Small intestine (tissue), 7 donors: ENCODE measurements around the gene TMEM254. TPM values are rescaled to one million over a fixed set of nuclear protein-coding genes. Genes with fewer than 3 reads are reported as not detected.

Experiments
- DNase-seq, 2 donors: peaks; one replicate each; pipeline versions ENCODE4 v3.0.0 to v3.0.0-alpha.2; 2013
- FAIRE-seq: peaks from 2 replicates; lab custom pipeline; 2012; peaks lifted over from hg19 to GRCh38; lab: Jason Lieb, UNC
- H3K27ac ChIP-seq, 3 donors: one replicate each; pipeline ENCODE4 v1.5.1; 2013; ENCODE audit warnings: low read length in 2 of 3, mild to moderate bottlenecking in 2 of 3, control low read depth in 1 of 3, inconsistent platforms in 1 of 3, low read depth in 1 of 3, moderate library complexity in 1 of 3
- H3K27me3 ChIP-seq, 3 donors: one replicate each; pipeline ENCODE4 v1.6.1; 2013; ENCODE audit warnings: low read length in 3 of 3, inconsistent platforms in 1 of 3; ENCODE audit not compliant: control insufficient read depth in 3 of 3, insufficient read depth in 3 of 3
- H3K36me3 ChIP-seq, 3 donors: one replicate each; pipeline ENCODE4 v1.6.1; 2013; ENCODE audit warnings: low read length in 3 of 3, inconsistent platforms in 1 of 3, low read depth in 1 of 3, mild to moderate bottlenecking in 1 of 3, moderate library complexity in 1 of 3; ENCODE audit not compliant: control insufficient read depth in 3 of 3, insufficient read depth in 2 of 3
- H3K4me1 ChIP-seq, 3 donors: one replicate each; pipeline ENCODE4 v1.6.1; 2013; ENCODE audit warnings: low read length in 2 of 3, inconsistent platforms in 1 of 3, low read depth in 1 of 3, mild to moderate bottlenecking in 1 of 3, moderate library complexity in 1 of 3; ENCODE audit not compliant: control insufficient read depth in 3 of 3, insufficient read depth in 2 of 3
- H3K4me3 ChIP-seq, 3 donors: one replicate each; pipeline ENCODE4 v1.5.1; 2013; ENCODE audit warnings: low read length in 3 of 3, control low read depth in 1 of 3, inconsistent platforms in 1 of 3, low read depth in 1 of 3, mild to moderate bottlenecking in 1 of 3, moderate library complexity in 1 of 3
- H3K9me3 ChIP-seq, 2 donors: one replicate each; pipeline ENCODE4 v1.6.1; 2013; ENCODE audit warnings: low read depth in 1 of 2, low read length in 1 of 2; ENCODE audit not compliant: control insufficient read depth in 2 of 2, insufficient read depth in 1 of 2
- WGBS, 3 donors: extraction: QIAGEN DNeasy Blood & Tissue Kit; methylation state at CpG; one replicate each; pipeline ENCODE4 v1.1.7; 2013; 5-methylcytosine and 5-hydroxymethylcytosine counted together
- polyA plus RNA-seq, 4 donors: library from polyadenylated mRNA; stranded (reverse) in 3 of 4; unstranded in 1 of 4; fragments of 200-250 nt in 3 of 4; fragments of 120-200 nt in 1 of 4; gene quantifications; one replicate each; pipeline versions ENCODE4 v1.2.1 to v1.2.3, GENCODE V29; 2013
- donor health status: healthy with polysubstance abuse.
- donor health status: control.
- donor health status: control.
- donor health status: Bipolar disorder and iron deficiency.
- donor health status: healthy.

TMEM254 gene
- polyA plus RNA-seq, 4 donors, result 10.7 to 56.7 (median 17.4) TPM

- Histone ChIP-seq H3K9me3 (no peaks in the 10 kb centered on the region), H3K27me3 (peaks cover 0 to 11% (median 0%) of the 10 kb centered on the region in 3 donors), H3K4me3 (no peak overlapping the region), H3K27ac (no peak overlapping the region), H3K36me3 (no peaks in the 10 kb centered on the region), H3K4me1 (peaks cover 0 to 4% (median 3%) of the 10 kb centered on the region in 3 donors)
- FAIRE-seq (no peak), DNase-seq (no peak)
- 88 to 90% (median 89%) methylated on average over 7 of the region's 7 CpGs for WGBS, 3 donors
These were observed 61.8 kb downstream of the TMEM254 start for GRCh38 chr10:80140251-80140650.

DNA sequence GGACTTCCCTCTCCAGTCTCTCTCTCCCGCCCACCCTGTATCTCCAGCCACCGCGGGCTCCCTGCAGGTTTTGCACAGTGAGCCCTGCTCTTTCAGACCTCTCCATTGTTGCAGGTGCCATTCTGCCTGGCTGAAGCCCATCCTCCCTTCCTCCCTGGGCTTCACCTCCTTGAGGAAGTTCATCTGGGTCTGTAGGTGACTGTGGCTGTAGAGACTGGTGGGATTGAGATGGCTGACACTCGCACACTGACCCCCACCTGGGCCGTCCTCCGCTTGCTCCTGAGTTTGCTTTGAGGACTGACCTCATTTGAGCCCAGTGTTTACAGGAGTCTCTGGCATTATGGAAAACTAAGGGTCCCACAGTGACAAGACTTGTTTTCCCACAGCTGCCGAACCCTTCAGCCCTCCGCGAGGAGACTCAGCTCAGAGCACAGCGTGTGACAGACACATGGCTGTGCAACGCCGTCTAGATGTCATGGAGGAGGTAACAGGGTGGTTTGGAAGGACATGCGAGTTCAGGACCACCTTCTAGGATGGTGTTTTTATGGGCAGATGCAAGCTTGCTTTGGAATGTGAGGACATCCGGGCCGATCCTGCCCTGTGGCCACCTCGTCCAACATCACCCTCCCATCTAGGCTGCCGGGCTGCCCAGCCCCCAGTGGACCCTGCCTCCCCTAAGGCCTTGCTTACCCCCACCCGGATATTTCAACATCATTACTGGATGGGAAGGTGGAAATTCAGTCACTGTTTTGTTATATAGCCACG lies 63.4 kb downstream of the TMEM254 start:
- Histone ChIP-seq H3K4me1 (peaks cover 0 to 4% (median 3%) of the 10 kb centered on the region in 3 donors), H3K27ac (no peak overlapping the region), H3K9me3 (no peaks in the 10 kb centered on the region), H3K4me3 (no peak overlapping the region), H3K36me3 (no peaks in the 10 kb centered on the region), H3K27me3 (peaks cover 0 to 9% (median 0%) of the 10 kb centered on the region in 3 donors)
- WGBS, 3 donors, result 33 to 68% (median 46%) methylated on average over 18 to 19 of the region's 19 CpGs
- FAIRE-seq (no peak), DNase-seq (no peak)

Other genes with a start within 250 kb of the TMEM254 start
- gene SFTPD, start 129.6 kb upstream of the TMEM254 start, polyA plus RNA-seq, result 1 to 10 TPM in 1 of 4 donors, under 1 TPM in 3; 0.07 to 1.1 (median 0.49) TPM
- gene PLAC9, start 54.1 kb downstream of the TMEM254 start, polyA plus RNA-seq, result 10 to 100 TPM in 1 of 4 donors, 1 to 10 TPM in 2, not detected in 1; 4.6 to 22.2 (median 6.8) TPM
- gene ANXA11, start 126.9 kb downstream of the TMEM254 start, polyA plus RNA-seq, result 100 to 1,000 TPM; 110 to 363 (median 209) TPM
- gene MAT1A, start 211.0 kb downstream of the TMEM254 start, polyA plus RNA-seq, result under 1 TPM in 2 of 4 donors, not detected in 2; 0.18 to 0.52 TPM